NCI-H1694 (cell line): ENCODE measurements around the gene ESPNL.
"Not testable (repeated sequence)": the region's sequence is repeated elsewhere in the genome, so short reads cannot be mapped to it uniquely, and the experiment has no call there.

ENCODE experiments used
- DNase-seq: peaks from one replicate; lab custom pipeline; 2025; lab: John Stamatoyannopoulos, UW

The ESPNL gene

DNA sequence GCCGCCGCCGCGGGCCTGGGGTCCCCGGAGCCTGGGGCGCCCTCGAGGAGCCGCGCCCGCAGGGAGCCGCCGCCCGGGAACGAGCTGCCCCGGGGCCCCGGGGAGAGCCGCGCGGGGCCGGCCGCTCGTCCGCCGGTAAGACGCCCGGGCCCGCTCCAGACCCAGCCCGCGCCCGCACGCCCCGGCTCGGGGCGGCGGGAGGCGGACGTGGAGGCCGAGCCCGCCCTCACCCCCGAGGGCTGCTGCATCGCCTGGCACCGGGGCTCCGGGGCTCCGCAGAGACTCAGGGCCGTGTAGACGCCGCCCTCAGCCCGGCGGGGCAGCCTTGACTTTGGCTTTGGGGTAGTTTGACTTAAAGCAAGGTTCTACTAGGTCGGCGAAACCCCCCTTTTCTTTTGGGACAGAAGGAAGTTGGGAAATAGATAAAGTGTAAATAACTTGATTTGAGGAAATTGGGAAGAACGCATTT is 59.0 kb downstream of the ESPNL start:
- DNase-seq: no peak

DNA sequence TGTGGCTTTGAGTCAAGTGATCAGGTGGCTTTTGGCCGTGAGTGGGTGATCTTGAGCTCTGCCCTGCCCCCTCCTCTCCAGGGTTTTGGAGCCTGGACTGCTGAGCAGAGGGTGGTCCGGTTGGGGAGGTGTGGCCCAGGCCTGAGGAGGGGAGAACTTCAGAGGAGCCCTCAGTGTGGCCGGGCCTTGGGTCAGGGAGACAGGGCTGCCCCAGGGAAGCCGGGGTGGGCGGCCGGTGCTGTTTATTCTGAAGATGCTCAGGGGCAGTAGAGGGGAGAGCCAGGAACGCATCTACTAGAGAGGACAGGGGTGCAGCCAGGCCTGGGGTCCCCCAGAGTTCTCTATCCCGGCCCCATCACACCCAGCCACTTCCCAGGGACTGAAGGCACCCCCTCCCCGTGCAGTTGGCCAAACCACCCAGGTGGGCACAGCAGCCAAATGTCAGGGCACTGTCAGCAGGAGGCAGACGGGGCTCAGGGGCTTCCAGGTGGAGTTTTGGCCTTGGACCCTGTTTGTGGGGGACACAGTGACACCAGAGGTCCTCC is 59.6 kb downstream of the ESPNL start:
- no peak for DNase-seq

DNA sequence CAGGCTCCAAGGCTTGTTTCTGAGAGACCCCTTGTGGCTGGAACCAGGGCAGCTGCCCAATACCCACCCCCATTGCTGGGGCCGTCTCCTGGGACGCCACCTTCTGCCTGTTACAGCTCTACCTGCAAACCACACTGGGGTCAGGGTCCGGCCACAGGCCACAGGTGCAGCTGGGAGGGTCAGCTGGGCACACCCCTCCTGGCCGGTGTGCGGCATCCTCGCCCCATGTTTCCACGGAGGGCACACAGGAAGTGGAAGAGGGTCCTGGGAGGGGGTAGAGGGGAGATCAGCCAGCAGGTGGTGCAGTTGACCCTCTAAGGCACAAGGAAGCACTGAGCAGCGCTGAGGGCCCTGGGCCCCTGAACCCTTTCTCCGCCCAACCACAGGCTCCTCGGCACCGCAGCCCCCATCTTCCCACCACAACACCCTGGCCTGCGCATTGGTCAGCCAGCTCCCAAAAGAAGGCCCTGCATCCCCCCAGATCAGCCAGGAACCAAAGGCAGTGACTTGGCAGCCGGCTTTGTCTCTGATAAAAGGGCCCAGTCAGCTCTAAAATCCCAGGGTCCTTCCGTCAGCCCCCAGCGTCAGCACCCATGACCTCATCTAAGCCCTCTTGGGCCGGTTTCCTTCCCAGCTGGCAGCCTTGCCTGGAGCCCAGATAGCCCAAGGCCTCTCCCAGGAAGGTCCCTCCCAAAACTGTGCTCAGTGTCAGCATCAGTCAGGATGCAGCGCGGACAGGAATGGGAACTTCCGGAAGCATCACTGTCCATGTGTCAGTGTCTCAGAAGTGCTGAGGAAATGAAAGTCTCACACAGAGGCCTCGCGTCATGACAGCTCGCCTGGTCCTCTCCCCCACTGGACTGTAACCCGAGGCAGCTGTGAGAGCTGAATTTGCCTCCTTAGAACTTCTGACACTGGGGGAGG is 60.3 kb downstream of the ESPNL start:
- DNase-seq: peak; percentile 22

DNA sequence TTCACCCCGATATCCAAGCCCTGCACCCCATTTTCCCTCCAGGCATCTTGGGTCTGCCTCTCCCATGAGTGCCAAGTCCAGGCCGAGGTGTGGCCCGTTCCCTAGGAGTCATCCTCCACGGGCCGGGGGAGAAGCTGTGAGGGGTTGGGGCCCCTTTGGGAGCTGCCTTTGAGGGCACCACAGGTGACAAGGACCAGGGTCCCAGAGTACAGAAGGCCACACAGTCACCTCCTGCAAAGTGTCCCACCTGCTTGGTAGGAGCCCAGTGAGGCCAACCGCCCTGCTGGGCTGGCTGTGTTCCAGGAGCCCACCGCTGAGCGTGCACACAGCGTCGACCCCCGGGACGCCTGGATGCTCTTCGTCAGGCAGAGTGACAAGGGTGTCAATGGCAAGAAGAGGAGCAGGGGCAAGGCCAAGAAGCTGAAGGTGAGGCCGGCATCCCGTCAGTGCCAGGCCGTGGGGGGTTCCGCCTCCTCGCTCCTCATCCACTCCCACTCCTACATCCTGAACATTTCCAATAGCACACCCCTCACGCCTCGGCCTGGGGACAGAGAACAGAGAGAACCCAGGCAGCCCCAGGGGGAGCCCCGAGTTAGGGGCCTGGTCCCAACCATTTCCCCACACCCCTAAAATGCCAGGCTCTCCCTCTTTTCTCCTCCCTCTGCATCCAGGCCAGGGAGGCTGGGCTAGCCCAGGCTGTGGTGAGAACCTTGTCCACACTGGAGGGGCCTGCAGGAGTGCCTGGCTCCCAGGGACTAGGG is 61.3 kb downstream of the ESPNL start:
- DNase-seq: no peak

DNA sequence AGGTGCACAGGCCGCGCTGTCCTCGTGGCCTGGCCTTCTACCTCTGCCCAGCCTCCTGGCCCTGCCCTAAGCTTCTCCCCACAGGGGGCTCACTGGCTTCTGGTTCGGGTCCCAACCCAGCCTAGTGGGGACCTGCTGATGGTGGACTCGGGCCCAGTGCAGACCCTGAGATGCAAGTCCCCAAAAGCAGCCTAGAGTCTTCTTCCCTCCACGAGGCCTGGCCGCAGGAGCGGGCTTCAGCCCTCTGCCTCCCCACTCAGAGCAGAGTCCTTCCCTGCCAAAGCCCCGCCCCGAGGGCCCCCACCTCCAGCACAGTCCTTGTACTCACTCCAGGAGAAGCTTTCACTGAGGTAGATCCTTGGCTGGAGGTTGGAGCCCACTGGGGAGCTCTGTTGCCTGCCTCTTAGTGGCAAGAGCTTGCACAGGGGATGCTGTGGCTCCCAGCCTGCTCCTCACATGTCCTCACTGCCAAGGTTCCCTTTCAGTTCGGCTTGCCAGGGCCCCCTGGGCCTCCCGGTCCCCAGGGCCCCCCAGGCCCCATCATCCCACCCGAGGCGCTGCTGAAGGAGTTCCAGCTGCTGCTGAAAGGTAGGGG is 62.2 kb downstream of the ESPNL start:
- no peak for DNase-seq

DNA sequence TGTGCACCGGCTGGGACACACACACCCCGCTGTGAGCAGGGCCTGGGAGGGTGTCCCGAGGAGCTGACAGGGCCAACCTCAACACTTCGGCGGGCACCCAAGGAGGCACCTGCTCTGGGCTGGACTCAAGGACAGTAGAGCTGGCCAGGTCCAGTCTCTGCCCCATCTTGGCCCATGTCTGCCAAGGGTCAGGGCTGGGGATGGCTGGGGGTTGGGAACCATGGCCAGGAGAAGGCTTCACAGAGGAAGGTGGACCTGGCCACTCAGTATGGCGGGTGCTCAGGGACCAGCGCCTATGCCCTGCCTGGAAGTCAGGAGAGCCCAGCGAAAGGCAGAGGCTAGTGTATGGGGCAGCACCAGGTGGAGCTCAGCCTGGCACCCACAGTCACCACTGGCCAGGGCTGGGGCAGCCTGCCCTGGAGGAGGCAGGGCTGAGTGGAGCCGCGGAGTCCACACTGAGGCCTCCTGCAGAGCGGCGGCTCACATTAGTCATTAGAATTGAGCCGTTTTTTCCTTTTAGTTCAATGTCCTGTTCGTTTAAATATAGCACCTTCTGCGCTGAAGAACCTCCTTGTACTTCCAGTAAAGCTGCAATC is 62.8 kb downstream of the ESPNL start:
- no peak for DNase-seq

DNA sequence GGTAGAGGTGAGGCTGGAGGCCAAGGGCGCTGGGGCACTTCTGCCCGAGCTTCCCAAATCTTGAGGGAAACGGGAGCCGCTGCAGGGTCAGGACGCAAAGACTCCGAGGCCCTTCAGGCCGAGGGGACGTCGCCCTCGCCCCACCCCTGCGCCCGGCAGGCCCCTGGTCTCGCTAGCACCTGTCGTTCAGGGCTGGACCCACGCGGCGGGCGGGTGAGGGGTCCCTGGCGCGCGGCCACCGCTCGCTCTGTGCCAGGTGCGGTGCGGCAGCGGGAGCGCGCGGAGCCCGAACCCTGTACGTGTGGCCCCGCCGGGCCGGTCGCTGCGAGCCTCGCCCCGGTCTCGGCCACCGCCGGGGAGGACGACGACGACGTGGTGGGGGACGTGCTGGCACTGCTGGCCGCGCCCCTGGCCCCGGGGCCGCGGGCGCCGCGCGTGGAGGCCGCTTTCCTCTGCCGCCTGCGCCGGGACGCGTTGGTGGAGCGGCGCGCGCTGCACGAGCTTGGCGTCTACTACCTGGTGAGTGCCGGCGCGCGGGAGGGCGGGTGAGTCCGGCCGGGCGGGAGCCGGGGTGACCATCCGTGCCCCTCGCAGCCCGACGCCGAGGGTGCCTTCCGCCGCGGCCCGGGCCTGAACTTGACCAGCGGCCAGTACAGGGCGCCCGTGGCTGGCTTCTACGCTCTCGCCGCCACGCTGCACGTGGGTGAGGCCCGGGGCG is 63.5 kb downstream of the ESPNL start:
- DNase-seq: no peak

DNA sequence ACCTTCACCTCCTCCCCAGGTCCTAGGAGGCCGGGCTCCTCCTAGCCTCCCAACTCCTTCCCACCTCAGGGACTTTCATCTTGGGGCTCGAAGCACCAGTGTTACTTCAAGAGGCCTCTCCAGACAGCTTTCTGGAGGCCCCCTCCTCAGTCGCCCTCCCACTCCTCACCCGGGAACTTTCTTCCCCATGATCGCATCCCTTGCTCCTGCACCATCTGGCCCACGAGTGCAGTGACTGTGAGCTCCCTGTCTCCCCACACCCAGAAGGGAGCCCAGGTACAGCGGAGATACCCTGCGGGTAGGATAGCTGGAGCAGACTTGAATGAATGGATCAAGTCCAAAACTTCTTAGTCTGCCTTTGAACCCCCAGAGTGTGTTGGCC is 64.8 kb downstream of the ESPNL start:
- no peak for DNase-seq

DNA sequence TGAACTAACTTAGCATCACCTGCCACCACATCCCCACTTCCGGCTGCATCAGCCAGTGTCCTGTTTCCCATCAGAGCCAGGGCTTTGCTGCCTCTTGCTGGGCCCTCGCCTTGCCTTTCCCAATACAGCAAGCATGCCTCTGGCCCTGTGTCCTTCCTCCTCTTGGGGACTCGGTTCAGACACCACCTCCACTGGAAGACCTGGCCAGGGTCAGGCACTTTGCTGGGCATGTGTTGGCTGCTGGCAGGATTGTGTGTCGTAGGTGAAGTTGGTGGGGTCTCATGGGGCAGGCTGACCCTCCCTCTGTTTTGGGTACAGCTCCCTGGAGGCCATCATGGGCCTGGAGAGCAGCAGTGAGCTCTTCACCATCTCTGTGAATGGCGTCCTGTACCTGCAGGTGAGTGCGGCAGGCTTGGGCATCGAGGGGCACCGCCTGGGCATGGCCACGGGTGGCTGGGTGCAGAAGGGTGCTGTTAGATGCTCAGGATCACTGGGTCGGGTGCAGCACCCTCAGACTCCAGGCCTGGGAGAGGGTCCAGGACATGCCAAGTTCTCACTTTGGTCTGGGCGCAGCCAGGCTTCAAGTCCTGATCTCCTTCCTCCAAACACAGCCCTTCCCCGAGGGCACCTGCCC is 65.3 kb downstream of the ESPNL start:
- no peak for DNase-seq

DNA sequence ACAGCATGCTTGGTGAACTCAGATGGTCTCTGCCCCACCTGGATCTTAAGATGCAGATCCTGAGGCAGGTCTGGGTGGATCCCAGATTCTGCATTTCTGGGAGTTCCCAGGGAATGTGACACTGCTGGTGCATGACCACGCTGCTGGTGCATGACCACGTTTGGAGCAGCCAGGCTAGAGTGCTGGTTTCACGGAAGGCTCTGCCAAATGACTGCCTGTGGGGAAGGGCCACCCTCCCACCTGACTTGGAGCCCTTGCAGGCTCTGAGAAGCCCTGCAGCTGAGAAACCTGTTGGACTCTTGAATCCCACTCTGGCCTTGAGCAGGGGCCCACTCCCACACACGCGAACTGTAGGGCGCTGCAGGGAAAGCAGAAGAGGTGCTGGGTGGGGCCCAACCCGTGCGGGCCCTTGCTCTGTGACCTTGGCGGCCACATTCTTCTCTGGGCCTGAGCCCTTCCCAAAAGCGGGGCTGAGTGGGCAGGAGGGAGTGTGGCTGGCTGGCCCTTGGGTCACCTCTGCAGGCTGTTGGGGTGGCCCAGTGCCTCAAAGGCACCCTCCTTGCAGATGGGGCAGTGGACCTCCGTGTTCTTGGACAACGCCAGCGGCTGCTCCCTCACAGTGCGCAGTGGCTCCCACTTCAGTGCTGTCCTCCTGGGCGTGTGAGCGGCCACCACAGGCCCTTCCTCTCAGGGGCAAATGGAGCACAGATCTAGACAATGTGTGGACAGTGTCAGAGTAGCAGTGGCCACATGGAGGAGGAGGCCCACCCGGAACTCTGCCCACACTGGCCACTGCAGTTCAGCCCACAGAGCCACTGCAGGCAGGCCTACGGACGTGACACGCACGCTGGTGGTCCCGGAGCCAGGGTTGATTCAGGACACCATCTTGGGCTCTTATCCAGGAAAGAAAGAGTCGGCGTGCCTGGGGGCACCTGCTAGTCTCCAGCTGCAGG is 66.5 kb downstream of the ESPNL start:
- no peak for DNase-seq

DNA sequence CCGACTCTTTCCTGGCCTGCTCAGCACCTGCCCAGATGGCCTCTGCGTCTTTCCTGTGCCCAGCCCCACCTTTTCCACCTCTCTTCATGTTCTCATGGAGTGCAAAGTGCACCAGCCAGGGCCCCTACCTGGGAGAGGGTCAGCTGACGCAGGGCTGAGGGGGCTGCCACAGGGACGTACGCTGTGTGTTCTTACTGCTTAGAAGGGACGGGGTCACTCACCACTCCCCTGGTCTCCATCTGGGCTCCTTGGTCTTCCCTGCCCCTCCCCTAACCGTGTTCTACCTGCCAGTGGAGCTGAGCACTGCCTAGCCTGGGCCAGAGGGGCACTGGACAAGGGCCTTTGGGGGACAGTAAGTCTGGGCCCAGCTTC is 67.2 kb downstream of the ESPNL start:
- DNase-seq: no peak

DNA sequence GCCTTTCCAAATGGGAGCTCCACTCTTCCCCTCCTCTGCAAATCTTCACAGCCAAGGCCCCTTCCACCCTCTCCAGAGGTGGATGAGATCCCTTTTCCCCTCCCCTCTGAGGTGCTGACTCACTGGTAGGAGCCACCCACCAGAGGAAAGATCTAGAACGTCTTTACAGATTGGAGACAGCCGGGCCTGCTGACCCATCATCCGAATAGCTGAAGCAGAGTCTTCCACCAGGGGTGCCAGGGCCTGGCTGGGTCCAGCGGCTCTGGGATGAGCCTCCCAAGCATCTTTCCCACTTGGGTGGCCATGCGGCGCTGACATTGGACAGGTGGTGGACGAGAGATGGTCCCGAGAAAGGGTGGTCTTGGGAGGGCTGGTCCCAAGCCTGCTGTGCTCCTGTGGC is 67.6 kb downstream of the ESPNL start:
- DNase-seq: no peak

DNA sequence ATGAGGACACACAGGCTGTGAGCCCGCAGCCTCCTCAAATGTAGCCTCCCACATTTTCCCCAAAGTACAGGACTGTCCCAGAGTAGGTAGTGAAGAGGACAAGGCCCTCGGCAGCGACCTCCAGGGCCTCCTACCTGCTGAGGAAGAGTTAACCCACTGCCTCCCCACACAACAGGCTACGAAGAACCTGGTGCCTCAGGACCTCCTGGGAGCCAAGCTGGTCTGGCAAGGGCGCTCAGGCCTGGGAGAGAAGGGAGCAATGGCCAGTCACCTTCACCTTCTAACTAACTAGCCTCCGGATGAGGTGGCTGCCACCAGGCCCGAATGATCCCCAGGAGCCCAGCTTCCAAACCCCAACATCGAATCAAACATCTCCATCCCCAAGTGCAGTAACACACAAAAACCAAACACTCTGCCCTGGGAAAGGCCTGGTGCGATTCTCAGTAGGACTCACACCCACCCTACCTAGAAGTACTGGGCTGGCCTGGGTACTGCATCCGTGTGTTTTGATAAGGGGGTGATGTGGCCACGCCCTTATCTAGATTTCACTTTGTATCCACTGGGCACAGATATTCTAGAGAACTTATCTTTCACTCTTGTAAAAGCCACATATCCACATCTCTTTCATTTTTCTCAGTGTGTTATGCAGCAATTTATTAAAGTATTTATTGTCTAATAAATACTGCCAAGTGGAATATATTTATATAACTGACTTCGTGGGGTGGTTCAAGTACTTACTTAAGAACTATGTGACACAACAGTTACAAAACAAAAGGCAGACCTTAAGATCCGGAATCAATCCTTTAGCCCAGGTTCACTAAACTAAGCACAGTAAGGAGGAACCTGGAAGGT is 68.3 kb downstream of the ESPNL start:
- no peak for DNase-seq

DNA sequence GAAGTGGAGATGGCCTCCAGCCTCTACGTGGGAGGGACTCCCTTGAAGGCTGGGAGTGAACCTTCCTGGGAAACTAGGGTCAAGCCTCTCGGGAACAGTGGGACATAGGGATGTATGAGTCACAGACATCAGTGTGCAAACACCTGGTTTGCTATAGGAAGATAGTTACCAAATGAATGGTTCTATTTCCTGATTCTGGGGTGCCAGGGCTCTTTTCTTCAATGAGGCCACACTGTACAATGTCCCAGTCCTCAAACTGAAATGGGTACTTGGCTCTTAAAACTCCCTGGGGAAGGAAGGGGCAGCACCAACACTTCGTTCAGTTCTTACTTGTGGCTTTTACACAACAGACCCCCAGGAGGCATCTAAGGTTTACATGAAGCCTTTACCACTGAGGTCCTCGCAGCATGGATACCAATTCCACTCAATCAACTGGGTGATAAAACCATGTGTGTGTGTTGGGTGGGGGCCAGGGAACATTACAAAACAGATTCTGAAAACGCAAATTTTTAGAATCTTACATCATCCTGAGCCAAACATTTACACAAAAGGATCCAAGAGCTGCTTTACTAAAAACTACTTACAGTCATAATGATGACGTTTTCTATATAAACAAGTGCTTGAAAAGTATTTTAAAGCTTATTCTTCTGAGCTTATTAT is 69.0 kb downstream of the ESPNL start:
- DNase-seq: no peak

DNA sequence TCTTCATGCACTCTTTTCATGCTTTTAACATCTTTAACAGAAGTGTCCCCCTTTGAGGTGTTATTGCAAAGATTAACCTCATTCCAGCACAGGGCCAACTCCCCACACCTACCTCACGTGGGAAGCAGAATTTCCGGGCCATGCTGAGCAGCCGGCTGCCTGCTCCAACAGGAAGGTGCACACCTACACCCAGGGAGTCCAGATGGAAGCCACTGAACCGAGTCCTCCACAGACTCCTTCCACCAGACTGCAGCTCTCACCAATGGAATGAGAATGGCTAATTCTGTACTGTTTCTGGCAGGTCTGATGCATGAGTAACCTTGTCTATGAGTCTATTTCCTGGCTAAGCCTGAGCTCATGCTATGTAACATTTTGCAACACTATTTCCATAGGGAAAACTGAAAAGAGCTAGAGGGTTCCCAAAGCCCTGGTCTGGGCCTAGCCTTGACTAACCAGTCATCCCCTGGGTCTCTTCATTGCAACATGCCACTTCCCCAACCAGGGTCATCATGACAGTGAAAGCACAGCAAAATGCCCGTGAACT is 69.6 kb downstream of the ESPNL start:
- DNase-seq: peak; percentile 68

DNA sequence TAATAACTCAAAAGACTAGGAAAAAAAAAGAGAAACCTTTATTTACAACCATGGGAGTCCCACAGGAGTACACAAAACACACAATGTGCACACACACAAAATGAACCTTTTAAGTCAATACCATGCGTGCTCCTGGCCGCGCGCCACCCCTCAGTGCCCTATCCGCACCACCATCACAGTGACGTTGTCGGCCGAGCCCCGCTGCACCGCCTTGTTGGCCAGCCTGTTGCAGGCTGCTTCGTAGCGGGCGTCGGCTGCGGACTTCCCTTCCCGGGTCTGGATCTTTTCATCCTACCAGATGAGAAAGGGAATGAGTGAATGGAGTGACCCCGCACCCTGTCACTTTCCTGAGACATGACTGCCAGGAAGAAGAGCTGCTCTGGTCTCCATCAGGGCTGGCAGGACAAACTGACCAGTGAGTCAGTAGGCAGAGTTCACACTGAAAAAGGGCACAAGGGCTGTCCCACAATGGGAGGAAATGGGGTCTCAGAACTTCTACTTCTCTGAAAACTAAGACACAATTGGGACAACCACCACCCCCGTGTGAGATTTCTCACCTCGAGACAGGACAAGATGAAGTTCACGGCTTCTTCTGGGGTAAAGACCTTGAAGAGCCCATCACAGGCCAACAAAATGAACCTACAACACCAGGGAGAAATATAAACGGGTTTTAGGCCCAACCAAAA is 70.4 kb downstream of the ESPNL start:
- DNase-seq: no peak

DNA sequence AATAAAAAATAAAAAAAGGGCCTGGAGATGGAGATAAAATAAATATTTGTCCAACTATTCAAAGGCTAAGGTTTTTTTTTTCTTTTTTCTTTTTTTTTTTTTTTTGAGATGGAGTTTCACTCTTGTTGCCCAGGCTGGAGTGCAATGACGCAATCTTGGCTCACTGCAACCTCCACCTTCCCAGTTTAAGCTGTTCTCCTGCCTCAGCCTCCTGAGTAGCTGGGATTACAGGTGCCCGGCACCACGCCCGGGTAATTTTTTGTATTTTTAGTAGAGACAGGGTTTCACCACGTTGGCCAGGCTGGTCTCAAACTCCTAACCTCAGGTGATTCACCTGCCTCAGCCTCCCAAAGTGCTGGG is 70.9 kb downstream of the ESPNL start:
- DNase-seq: not testable (repeated sequence)
